Measurements from ENCODE around the gene ANKRD11. TPM values are rescaled to one million over a fixed set of nuclear protein-coding genes. Genes with fewer than 3 reads are reported as not detected.

The ANKRD11 gene
- total RNA-seq, 1 experiment from 2014 or later, result 266 TPM

DNA sequence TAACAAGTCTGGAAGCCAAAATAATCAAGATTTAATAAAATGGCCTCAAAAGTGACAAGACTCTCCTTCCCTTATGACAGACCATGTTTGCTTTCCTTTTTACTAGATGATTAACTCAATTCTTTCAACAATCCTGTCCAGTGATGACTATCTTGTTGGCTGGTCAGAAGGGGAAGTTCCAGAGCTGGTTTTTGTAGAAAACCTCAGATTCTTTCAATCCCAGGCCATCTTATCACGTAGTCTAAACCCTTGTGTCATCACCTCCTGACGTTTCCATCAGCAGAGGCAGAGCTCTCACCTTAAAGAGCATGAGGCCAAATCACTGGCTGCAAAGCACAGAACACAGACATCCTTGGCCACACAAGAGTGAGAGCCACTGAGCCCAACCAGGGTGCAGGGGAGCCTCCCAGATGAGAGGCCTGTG lies 125.3 kb downstream of the ANKRD11 start:
- Histone ChIP-seq H3K27me3 (ENCODE audit: insufficient read depth, low read length) (no peaks in the 10 kb centered on the region), H3K4me3 (replicated peaks in 1 of 2; ENCODE audit: low read depth in 1 of 2, low read length in 2 of 2) (no peak overlapping the region), H2AFZ (ENCODE audit: low read depth, low read length, poor library complexity, severe bottlenecking) (no peak overlapping the region), H3K79me2 (ENCODE audit: insufficient read depth, low read length) (peaks cover 99% of the 10 kb centered on the region), H3K9ac (ENCODE audit: low read length) (no peak overlapping the region), H3K9me2 (ENCODE audit: insufficient read depth) (no peaks in the 10 kb centered on the region), H3K4me1 (ENCODE audit: control insufficient read depth in 1 of 2, insufficient read depth in 2 of 2, low read length in 2 of 2) (peaks cover 29 to 51% of the 10 kb centered on the region in 2 experiments), H3K36me3 (ENCODE audit: control insufficient read depth in 1 of 2, insufficient read depth in 2 of 2, low read length in 2 of 2) (peaks cover 0 to 2% of the 10 kb centered on the region in 2 experiments; a peak in 1 of 4 replicates), H3K4me2 (ENCODE audit: low read length) (peak overlapping the region; percentile 73), H4K20me1 (ENCODE audit: insufficient read depth) (peaks cover 56% of the 10 kb centered on the region; the same call in 1 of the 2 replicates), H3K27ac (ENCODE audit: low read depth, low read length) (peak overlapping the region; percentile 60; the same call in 1 of the 2 replicates), H3K9me3 (ENCODE audit: control insufficient read depth in 1 of 2, insufficient read depth in 1 of 2, low read depth in 1 of 2, low read length in 2 of 2) (no peaks in the 10 kb centered on the region)
- TF ChIP-seq, protein P1, sequence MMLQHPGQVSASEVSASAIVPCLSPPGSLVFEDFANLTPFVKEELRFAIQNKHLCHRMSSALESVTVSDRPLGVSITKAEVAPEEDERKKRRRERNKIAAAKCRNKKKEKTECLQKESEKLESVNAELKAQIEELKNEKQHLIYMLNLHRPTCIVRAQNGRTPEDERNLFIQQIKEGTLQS (IDR thresholded peaks at IDR 0.05), result no peak
- TF ChIP-seq ZFX (IDR thresholded peaks at IDR 0.05) (no peak), SRF (IDR thresholded peaks at IDR 0.05; ENCODE audit: low read depth) (no peak), POLR2A (IDR thresholded peaks at IDR 0.05; ENCODE audit: borderline replicate concordance, extremely low read depth, insufficient read depth, insufficient read length) (no peak), EZH2phosphoT487 (IDR thresholded peaks at IDR 0.05; ENCODE audit: borderline replicate concordance) (no peak), ELF1 (IDR thresholded peaks at IDR 0.05; ENCODE audit: borderline replicate concordance, low read depth) (no peak), EGR1 (IDR thresholded peaks at IDR 0.05; ENCODE audit: low read depth) (no peak), SIN3A (IDR thresholded peaks at IDR 0.05; ENCODE audit: low read depth) (no peak), POLR2AphosphoS5 (IDR thresholded peaks at IDR 0.05; ENCODE audit: low read depth, low read length) (no peak), RAD21 (IDR thresholded peaks at IDR 0.05; ENCODE audit: low read depth) (no peak), EZH2 (IDR thresholded peaks at IDR 0.05) (no peak), CEBPB (IDR thresholded peaks at IDR 0.05; ENCODE audit: low read depth) (no peak), SP1 (IDR thresholded peaks at IDR 0.05; ENCODE audit: low read depth) (no peak), ZNF274 (IDR thresholded peaks at IDR 0.05; ENCODE audit: low read depth, low read length) (no peak)
- TF ChIP-seq, protein P2, sequence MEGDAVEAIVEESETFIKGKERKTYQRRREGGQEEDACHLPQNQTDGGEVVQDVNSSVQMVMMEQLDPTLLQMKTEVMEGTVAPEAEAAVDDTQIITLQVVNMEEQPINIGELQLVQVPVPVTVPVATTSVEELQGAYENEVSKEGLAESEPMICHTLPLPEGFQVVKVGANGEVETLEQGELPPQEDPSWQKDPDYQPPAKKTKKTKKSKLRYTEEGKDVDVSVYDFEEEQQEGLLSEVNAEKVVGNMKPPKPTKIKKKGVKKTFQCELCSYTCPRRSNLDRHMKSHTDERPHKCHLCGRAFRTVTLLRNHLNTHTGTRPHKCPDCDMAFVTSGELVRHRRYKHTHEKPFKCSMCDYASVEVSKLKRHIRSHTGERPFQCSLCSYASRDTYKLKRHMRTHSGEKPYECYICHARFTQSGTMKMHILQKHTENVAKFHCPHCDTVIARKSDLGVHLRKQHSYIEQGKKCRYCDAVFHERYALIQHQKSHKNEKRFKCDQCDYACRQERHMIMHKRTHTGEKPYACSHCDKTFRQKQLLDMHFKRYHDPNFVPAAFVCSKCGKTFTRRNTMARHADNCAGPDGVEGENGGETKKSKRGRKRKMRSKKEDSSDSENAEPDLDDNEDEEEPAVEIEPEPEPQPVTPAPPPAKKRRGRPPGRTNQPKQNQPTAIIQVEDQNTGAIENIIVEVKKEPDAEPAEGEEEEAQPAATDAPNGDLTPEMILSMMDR (IDR thresholded peaks at IDR 0.05 in 2 of 3, conservative IDR thresholded peaks at IDR 0.05 in 1 of 3; ENCODE audit: borderline replicate concordance in 1 of 3, insufficient read depth in 1 of 3, low read depth in 2 of 3, low read length in 2 of 3), result no peak
- TF ChIP-seq, protein P3, sequence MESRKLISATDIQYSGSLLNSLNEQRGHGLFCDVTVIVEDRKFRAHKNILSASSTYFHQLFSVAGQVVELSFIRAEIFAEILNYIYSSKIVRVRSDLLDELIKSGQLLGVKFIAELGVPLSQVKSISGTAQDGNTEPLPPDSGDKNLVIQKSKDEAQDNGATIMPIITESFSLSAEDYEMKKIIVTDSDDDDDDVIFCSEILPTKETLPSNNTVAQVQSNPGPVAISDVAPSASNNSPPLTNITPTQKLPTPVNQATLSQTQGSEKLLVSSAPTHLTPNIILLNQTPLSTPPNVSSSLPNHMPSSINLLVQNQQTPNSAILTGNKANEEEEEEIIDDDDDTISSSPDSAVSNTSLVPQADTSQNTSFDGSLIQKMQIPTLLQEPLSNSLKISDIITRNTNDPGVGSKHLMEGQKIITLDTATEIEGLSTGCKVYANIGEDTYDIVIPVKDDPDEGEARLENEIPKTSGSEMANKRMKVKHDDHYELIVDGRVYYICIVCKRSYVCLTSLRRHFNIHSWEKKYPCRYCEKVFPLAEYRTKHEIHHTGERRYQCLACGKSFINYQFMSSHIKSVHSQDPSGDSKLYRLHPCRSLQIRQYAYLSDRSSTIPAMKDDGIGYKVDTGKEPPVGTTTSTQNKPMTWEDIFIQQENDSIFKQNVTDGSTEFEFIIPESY (IDR thresholded peaks at IDR 0.05; ENCODE audit: extremely low read depth, insufficient replicate concordance, low read length), result no peak
- TF ChIP-seq, protein P4, sequence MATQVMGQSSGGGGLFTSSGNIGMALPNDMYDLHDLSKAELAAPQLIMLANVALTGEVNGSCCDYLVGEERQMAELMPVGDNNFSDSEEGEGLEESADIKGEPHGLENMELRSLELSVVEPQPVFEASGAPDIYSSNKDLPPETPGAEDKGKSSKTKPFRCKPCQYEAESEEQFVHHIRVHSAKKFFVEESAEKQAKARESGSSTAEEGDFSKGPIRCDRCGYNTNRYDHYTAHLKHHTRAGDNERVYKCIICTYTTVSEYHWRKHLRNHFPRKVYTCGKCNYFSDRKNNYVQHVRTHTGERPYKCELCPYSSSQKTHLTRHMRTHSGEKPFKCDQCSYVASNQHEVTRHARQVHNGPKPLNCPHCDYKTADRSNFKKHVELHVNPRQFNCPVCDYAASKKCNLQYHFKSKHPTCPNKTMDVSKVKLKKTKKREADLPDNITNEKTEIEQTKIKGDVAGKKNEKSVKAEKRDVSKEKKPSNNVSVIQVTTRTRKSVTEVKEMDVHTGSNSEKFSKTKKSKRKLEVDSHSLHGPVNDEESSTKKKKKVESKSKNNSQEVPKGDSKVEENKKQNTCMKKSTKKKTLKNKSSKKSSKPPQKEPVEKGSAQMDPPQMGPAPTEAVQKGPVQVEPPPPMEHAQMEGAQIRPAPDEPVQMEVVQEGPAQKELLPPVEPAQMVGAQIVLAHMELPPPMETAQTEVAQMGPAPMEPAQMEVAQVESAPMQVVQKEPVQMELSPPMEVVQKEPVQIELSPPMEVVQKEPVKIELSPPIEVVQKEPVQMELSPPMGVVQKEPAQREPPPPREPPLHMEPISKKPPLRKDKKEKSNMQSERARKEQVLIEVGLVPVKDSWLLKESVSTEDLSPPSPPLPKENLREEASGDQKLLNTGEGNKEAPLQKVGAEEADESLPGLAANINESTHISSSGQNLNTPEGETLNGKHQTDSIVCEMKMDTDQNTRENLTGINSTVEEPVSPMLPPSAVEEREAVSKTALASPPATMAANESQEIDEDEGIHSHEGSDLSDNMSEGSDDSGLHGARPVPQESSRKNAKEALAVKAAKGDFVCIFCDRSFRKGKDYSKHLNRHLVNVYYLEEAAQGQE (IDR thresholded peaks at IDR 0.05; ENCODE audit: low read depth), result no peak
- TF ChIP-seq, protein P5, sequence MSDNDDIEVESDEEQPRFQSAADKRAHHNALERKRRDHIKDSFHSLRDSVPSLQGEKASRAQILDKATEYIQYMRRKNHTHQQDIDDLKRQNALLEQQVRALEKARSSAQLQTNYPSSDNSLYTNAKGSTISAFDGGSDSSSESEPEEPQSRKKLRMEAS (IDR thresholded peaks at IDR 0.05), result no peak
- DNase-seq (ENCODE audit: low read depth, low spot score) (no peak), ATAC-seq (no peak)
- CTCF ChIA-PET, result no interaction called here
- POLR2A ChIA-PET, result no interaction called here
- RAD21 ChIA-PET (ENCODE audit: low non-redundant PET in 1 of 2, low total read pairs in 2 of 2, uncharacterized antibody in 2 of 2, unreplicated experiment in 2 of 2), result no interaction called here
- no TSS peak for BruUV-seq (replicated peaks)
- intact Hi-C loops (cut with micrococcal nuclease), result no loop called here

Measured in HCT116 (cell line).